Nephron progenitor cell (in vitro differentiated cells): ENCODE results near the gene SEMA6A.
A peak's percentile ranks its signal among the peaks of the same experiment; 100 is the strongest.

ENCODE experiments used
- DNase-seq: peaks from one replicate; pipeline ENCODE4 v3.0.0; 2021
- H3K27ac Mint-ChIP-seq: 2 replicates; pipeline ENCODE4 v1.8.0; 2021; ENCODE audit warnings: mild to moderate bottlenecking, moderate library complexity, mixed read lengths
- H3K27me3 Mint-ChIP-seq: 2 replicates; pipeline ENCODE4 v1.8.0; 2021; ENCODE audit warnings: mild to moderate bottlenecking, low read depth, mixed read lengths; ENCODE audit not compliant: poor library complexity
- H3K36me3 Mint-ChIP-seq: 2 replicates; pipeline ENCODE4 v1.8.0; 2021; ENCODE audit warnings: low read depth, mixed read lengths
- H3K4me1 Mint-ChIP-seq: 2 replicates; pipeline ENCODE4 v1.8.0; 2021; ENCODE audit warnings: mixed read lengths
- H3K4me3 Mint-ChIP-seq: 2 replicates; pipeline ENCODE4 v1.8.0; 2021; ENCODE audit warnings: mild to moderate bottlenecking, moderate library complexity, mixed read lengths
- H3K9me3 Mint-ChIP-seq: 2 replicates; pipeline ENCODE4 v1.8.0; 2021; ENCODE audit warnings: mild to moderate bottlenecking, moderate library complexity, mixed read lengths
- TF ChIP-seq, protein P1 (sequence below): fragments of 200-600 bp; sonication (generic); IDR thresholded peaks from 2 replicates; pipeline ENCODE4 v1.5.0; 2021; ENCODE audit warnings: antibody characterized with exemption

Gene SEMA6A

GRCh38 chr5:116494784-116495450 is 79.7 kb downstream of the SEMA6A start:
- no peak for DNase-seq
- H3K4me3 Mint-ChIP-seq, result peak overlapping the region; percentile 15
- H3K27ac Mint-ChIP-seq, result peak overlapping the region; percentile 34
- TF ChIP-seq, protein P1, sequence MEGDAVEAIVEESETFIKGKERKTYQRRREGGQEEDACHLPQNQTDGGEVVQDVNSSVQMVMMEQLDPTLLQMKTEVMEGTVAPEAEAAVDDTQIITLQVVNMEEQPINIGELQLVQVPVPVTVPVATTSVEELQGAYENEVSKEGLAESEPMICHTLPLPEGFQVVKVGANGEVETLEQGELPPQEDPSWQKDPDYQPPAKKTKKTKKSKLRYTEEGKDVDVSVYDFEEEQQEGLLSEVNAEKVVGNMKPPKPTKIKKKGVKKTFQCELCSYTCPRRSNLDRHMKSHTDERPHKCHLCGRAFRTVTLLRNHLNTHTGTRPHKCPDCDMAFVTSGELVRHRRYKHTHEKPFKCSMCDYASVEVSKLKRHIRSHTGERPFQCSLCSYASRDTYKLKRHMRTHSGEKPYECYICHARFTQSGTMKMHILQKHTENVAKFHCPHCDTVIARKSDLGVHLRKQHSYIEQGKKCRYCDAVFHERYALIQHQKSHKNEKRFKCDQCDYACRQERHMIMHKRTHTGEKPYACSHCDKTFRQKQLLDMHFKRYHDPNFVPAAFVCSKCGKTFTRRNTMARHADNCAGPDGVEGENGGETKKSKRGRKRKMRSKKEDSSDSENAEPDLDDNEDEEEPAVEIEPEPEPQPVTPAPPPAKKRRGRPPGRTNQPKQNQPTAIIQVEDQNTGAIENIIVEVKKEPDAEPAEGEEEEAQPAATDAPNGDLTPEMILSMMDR, result no peak
- peaks cover 94% of the 10 kb centered on the region for H3K4me1 Mint-ChIP-seq
- no peaks in the 10 kb centered on the region for H3K27me3 Mint-ChIP-seq
- H3K9me3 Mint-ChIP-seq, result no peaks in the 10 kb centered on the region
- peaks cover 77% of the 10 kb centered on the region for H3K36me3 Mint-ChIP-seq

DNA sequence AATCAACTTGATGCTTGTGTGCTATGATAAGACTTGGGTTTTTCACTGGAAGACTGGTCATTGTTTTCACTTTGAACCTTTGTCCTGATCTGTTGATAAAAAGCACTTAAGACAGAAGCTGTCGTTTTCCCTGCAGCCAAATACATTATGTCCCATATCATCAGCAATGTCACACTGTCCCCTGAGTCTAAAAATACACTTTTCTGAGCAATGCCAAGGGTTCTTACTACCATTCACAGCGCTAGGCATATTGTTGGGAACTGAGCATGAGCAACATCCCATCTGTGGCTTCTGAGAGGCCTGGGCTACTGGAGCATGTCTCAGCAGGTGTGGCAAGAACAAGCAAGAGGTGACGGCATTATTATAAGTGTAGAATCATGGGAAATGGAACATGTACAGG is 81.8 kb downstream of the SEMA6A start:
- Mint-ChIP-seq H3K4me1 (peaks cover 89% of the 10 kb centered on the region), H3K36me3 (peaks cover 93% of the 10 kb centered on the region), H3K4me3 (no peak overlapping the region), H3K9me3 (no peaks in the 10 kb centered on the region), H3K27ac (no peak overlapping the region), H3K27me3 (no peaks in the 10 kb centered on the region)
- no peak for DNase-seq
- TF ChIP-seq, protein P1, result no peak

DNA sequence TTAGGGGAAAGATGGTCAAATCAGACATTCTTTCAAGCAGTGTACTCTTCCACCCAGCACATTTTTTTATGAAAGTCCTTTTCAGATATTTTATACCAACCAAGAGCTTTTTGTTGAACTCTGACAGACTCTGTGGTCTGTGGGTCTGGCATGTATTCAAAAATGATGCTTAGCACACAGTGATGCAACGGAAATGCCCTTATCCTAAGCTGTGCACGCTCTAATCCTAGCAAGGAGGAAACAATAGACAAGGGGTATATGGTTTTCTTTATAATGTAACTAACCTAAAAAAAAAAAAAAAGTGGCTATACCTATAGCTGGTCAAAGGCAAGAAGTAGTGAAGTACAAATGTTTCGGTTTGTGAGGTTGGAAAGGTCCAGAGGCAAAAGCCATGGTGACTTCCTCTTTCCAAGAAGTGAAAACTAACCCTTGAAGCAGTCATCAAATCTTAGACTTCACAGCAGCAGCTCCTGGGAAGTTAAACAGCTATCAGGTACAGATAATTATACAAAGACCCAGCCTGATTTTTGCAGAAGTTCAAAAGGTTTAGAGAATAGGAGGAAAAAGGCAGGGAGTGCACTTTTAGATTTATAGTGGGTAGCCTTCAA is 82.5 kb downstream of the SEMA6A start:
- no peak for DNase-seq
- Mint-ChIP-seq H3K9me3 (no peaks in the 10 kb centered on the region), H3K27ac (peak overlapping the region; percentile 62), H3K4me3 (no peak overlapping the region), H3K4me1 (peaks cover 83% of the 10 kb centered on the region), H3K36me3 (peaks cover 96% of the 10 kb centered on the region), H3K27me3 (no peaks in the 10 kb centered on the region)
- TF ChIP-seq, protein P1, result no peak

GRCh38 chr5:116488356-116489041 is 86.1 kb downstream of the SEMA6A start:
- Mint-ChIP-seq H3K4me3 (no peak overlapping the region), H3K9me3 (no peaks in the 10 kb centered on the region), H3K27me3 (no peaks in the 10 kb centered on the region), H3K4me1 (peaks cover 49% of the 10 kb centered on the region), H3K27ac (peak overlapping the region; percentile 43), H3K36me3 (peaks cover 96% of the 10 kb centered on the region)
- TF ChIP-seq, protein P1, result no peak
- no peak for DNase-seq

DNA sequence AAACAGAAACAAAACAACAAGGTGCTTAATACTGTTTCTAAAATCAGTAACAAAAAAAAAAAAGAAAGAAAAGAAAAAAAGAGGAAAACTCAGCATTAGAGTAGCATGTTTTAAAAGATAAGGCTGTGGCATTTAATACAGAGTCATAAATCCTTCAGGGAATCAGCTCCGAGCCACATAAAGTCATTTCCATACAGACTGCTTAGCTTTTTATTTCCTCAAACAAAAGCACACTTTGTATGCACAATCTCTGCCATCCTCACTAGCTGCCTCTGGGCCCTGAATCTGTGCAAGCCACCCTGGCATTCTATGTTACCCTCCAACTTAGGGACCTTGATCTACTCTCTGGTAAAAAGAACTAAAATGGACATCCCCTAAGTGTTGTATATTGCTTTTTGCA is 87.6 kb downstream of the SEMA6A start:
- Mint-ChIP-seq H3K27ac (peak overlapping the region; percentile 52), H3K36me3 (peaks cover 95% of the 10 kb centered on the region), H3K27me3 (no peaks in the 10 kb centered on the region), H3K9me3 (no peaks in the 10 kb centered on the region), H3K4me1 (peaks cover 38% of the 10 kb centered on the region), H3K4me3 (no peak overlapping the region)
- TF ChIP-seq, protein P1, result no peak
- no peak for DNase-seq
